Measurements from ENCODE around the gene CNTLN.

CNTLN gene, protein sequence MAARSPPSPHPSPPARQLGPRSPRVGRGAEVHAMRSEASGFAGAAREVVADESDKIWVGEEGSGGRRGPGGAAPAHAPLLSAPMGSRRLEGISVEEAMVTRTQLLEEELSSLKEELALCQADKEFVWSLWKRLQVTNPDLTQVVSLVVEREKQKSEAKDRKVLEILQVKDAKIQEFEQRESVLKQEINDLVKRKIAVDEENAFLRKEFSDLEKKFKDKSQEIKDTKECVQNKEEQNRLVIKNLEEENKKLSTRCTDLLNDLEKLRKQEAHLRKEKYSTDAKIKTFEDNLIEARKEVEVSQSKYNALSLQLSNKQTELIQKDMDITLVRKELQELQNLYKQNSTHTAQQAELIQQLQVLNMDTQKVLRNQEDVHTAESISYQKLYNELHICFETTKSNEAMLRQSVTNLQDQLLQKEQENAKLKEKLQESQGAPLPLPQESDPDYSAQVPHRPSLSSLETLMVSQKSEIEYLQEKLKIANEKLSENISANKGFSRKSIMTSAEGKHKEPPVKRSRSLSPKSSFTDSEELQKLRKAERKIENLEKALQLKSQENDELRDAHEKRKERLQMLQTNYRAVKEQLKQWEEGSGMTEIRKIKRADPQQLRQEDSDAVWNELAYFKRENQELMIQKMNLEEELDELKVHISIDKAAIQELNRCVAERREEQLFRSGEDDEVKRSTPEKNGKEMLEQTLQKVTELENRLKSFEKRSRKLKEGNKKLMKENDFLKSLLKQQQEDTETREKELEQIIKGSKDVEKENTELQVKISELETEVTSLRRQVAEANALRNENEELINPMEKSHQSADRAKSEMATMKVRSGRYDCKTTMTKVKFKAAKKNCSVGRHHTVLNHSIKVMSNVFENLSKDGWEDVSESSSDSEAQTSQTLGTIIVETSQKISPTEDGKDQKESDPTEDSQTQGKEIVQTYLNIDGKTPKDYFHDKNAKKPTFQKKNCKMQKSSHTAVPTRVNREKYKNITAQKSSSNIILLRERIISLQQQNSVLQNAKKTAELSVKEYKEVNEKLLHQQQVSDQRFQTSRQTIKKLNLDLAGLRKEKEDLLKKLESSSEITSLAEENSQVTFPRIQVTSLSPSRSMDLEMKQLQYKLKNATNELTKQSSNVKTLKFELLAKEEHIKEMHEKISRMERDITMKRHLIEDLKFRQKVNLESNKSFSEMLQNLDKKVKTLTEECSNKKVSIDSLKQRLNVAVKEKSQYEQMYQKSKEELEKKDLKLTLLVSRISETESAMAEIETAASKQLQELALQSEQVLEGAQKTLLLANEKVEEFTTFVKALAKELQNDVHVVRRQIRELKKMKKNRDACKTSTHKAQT (N-terminal part only)

DNA sequence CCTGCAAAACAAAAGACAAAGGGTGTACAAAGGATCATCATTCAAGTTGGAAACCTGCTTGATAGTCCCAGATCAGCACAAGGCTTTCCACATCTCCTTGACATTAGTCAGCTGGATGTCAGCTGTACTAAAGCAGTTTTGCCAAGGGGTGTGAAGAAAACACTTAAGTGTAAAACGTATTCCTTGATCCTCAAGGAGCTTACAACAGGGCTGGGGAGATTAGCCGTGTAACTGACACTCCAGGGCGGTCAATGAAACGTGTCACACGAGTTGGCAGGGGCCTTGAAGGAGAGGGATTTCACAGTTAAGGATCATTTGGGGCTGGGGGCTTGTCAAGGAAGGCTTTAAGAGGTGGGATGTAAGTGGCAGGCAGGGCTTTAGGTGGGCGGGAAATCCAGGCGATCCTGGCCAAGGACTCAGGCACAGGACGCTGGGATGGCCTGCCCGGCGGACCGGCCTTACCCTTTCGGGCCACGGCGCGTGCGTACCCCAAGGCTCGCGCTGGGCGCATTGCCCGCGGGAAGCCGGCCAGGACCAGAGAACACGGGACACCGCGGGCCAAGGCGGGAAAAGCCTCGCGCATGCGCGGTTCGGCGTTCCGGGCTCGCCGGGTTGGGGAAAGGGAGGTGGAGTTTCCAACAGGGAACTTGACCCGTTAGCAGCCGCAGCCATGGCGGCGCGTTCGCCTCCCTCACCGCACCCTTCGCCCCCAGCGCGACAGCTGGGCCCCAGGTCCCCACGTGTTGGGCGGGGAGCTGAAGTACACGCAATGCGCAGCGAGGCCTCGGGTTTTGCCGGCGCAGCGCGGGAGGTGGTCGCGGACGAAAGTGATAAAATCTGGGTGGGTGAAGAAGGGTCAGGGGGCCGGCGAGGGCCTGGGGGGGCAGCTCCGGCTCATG lies at the start of gene CNTLN:
CNTLN (plus strand) TSS at position 645 of the 899 bp plus-strand sequence; CDS start at position 671, 26 bp downstream.
- DNase-seq, result peak; percentile 43
- Mint-ChIP-seq H3K36me3 (peaks cover 2% of the 10 kb centered on the region), H3K4me1 (peaks cover 12% of the 10 kb centered on the region), H3K27ac (peak within 1 kb of the TSS; percentile 72), H3K4me3 (peak within 1 kb of the TSS; percentile 75), H3K27me3 (peaks cover 28% of the 10 kb centered on the region), H3K9me3 (peaks cover 4% of the 10 kb centered on the region)
- CTCF ChIA-PET, result no interaction called here

DNA sequence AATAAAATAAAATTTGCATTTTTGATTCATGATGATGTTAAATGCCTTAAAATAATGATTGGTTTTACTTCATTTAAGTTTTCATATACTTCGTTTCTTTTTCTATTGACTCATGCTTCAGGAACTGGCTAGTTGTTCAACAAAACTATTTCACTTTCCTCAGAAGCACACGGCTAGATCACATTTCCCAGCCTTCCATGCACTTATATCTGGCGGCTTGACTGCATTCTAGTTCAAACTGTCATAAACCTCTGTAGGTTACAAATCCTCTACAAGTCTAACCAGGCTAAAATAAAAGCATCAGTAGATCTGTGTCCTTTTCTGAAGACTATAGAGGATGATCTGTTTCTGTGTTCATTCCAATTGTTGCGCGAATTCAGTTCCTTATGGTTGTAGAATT lies 46.3 kb upstream of the CNTLN start:
- no peak overlapping the region for H3K27ac Mint-ChIP-seq
- no peaks in the 10 kb centered on the region for H3K27me3 Mint-ChIP-seq
- CTCF ChIA-PET, result no interaction called here

DNA sequence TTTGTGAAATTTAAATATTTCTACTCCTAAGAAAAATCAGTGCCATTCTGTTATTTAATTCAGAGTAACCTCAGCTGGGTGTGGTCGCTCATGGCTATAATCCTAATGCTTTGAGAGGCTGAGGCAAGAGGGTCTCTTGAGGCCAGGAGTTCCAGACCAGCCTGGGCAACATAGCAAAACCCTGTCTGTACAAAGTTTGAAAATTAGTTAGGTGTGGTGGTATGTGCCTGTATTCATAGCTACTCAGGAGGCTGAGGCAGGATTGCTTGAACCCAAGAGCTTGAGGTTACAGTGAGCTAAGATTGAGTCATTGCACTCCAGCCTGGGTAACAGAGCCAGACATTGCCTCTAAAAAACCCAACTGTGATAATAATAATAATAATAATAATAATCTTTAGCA lies 44.8 kb upstream of the CNTLN start:
- Mint-ChIP-seq H3K4me3 (no peak overlapping the region), H3K9me3 (no peaks in the 10 kb centered on the region), H3K27ac (no peak overlapping the region), H3K36me3 (no peaks in the 10 kb centered on the region), H3K4me1 (no peaks in the 10 kb centered on the region), H3K27me3 (no peaks in the 10 kb centered on the region)
- CTCF ChIA-PET, result no interaction called here
- no peak for DNase-seq

More for the DNA sequence above, 46.3 kb upstream of the CNTLN start:
- Mint-ChIP-seq H3K36me3 (no peaks in the 10 kb centered on the region), H3K4me3 (no peak overlapping the region), H3K9me3 (no peaks in the 10 kb centered on the region), H3K4me1 (no peaks in the 10 kb centered on the region)
- DNase-seq, result no peak

DNA sequence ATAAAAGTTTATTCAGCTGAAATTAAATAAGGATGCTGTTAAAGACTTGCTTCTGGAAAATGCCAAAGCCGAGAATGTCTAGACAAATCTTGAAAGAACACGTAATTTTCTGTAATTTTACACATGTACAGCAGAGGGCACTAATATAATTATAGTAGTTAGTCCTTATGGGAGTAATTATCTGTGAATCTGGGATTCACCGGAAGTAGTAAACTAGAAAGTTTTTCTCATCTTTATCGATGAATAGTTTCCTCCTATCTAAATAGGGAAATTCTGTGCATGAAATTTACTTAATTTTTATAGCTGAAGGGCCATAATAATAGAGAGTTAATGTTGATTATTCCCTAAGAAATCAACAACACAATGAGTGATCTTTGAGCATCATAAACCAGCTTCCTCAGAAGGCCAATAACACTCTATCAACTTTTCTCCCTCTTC lies 18.4 kb upstream of the CNTLN start:
- H3K36me3 Mint-ChIP-seq, result no peaks in the 10 kb centered on the region
- CTCF ChIA-PET, result interaction anchor here (1.1 to 2.9 kb wide), 3 partner anchors 17 to 345 kb away, joined by 3 to 27 read pairs (median 3); no protein-coding TSS in a partner anchor
- no peak overlapping the region for H3K27ac Mint-ChIP-seq
- no peaks in the 10 kb centered on the region for H3K4me1 Mint-ChIP-seq
- no peak for DNase-seq
- H3K27me3 Mint-ChIP-seq, result no peaks in the 10 kb centered on the region
- H3K4me3 Mint-ChIP-seq, result no peak overlapping the region
- H3K9me3 Mint-ChIP-seq, result no peaks in the 10 kb centered on the region

DNA sequence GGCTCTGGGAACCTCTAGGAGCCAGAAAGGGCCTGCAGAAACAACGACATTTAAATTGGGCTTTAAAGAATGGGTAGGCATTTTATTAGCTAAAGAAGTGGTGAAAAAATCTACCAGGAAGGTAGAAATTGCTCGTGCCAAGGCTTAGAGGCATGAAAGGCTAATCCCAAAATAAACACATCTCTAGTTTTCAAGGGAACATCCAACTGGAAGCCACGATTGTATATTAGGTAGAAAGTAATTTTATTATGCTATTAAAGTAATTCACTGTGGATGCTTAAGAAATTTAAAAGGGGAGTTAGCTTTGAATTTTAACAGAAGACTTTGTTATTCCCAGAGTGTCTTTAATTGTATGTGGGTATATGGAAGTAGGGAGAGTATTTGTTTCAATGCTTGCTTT lies 17.5 kb upstream of the CNTLN start:
- no peaks in the 10 kb centered on the region for H3K36me3 Mint-ChIP-seq
- CTCF ChIA-PET, result interaction anchor here (1.1 to 2.9 kb wide), 3 partner anchors 16 to 352 kb away, joined by 3 to 27 read pairs (median 3); no protein-coding TSS in a partner anchor
- H3K9me3 Mint-ChIP-seq, result peaks cover 2% of the 10 kb centered on the region
- H3K27ac Mint-ChIP-seq, result no peak overlapping the region
- H3K4me1 Mint-ChIP-seq, result no peaks in the 10 kb centered on the region
- H3K4me3 Mint-ChIP-seq, result no peak overlapping the region
- no peaks in the 10 kb centered on the region for H3K27me3 Mint-ChIP-seq
- DNase-seq, result no peak

DNA sequence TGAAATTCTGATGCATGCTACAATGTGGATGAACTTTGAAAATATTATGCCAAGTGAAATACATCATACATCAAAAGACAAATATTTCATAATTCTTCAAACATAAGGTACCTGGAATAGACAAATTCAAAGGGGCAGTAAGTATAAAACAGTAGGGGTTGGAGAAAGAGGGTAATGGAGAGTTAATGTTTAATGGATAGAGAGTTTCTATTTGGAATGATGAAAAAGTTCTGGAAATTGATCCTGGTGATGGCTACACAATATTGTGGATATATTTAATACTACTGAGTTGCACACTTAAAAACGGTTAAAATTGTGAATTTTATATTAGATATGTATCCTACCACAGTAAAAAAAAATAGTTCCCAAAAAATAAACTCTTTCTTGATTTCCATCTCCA lies 14.6 kb upstream of the CNTLN start:
- no peak overlapping the region for H3K27ac Mint-ChIP-seq
- H3K9me3 Mint-ChIP-seq, result peaks cover 2% of the 10 kb centered on the region
- DNase-seq, result no peak
- no peaks in the 10 kb centered on the region for H3K4me1 Mint-ChIP-seq
- no peak overlapping the region for H3K4me3 Mint-ChIP-seq
- H3K27me3 Mint-ChIP-seq, result no peaks in the 10 kb centered on the region
- H3K36me3 Mint-ChIP-seq, result no peaks in the 10 kb centered on the region
- CTCF ChIA-PET, result no interaction called here

DNA sequence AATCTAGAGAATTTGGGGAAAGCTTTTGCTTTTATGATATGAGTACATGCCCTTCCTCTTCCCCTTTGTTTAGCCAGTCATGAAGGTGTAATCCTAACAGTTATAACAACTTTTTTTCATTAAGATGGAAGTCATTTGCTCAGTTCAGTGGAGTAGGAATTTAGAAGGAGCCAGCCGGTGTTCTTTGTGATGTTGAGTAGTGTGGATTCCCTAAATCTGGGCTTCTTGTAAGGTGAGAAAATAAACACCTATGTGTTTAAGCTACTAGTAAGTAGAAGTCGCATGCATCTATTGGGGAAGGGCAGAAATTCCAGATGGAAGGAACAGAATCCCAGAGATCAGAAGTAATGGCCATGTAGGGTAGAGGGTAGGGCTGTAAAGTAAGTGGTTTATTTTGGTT lies 13.6 kb upstream of the CNTLN start:
- Mint-ChIP-seq H3K4me1 (no peaks in the 10 kb centered on the region), H3K36me3 (no peaks in the 10 kb centered on the region), H3K27me3 (no peaks in the 10 kb centered on the region), H3K27ac (no peak overlapping the region), H3K9me3 (peaks cover 7% of the 10 kb centered on the region), H3K4me3 (no peak overlapping the region)
- DNase-seq, result no peak
- CTCF ChIA-PET, result no interaction called here

DNA sequence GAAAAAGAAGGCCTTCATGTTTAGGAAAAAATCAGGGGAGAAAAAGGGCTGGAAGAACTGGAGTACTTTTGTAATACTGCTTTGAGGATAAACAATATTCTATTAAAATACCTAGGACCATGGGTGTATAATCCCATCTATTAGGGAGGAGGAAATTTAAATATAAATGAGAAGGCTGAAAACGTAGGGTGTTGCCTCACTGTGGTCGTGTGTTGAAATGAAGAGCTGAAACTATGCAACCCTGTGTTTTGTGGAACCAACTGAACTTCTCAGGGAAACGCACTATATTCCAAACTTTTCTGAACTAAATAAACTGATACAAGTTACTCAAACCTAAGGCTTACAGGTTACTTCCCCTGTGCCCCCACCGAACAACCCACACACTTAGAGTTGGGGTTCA lies 4.5 kb upstream of the CNTLN start:
- Mint-ChIP-seq H3K4me1 (peaks cover 8% of the 10 kb centered on the region), H3K36me3 (peaks cover 2% of the 10 kb centered on the region), H3K4me3 (no peak overlapping the region), H3K27ac (no peak overlapping the region), H3K27me3 (peaks cover 16% of the 10 kb centered on the region), H3K9me3 (peaks cover 9% of the 10 kb centered on the region)
- CTCF ChIA-PET, result no interaction called here
- no peak for DNase-seq

DNA sequence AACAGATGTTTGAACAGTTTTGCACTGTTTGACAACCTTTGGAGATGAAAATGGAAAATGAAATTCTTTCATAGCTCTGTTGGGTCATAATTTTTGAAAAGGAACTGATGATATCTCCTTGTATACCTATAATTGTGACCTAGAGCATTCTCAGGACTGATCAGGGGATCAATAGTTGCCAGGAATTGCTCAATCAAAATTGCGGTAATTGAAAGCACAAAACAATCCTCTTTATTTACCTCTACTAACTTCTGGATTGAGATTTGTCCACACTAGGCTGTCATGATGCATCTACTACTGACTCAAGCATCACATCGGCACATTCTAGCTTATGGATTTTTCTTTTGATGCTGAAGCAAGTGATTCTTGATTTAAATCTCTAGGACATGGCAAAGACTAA lies 4.1 kb upstream of the CNTLN start:
- H3K27ac Mint-ChIP-seq, result no peak overlapping the region
- DNase-seq, result no peak
- CTCF ChIA-PET, result no interaction called here

DNA sequence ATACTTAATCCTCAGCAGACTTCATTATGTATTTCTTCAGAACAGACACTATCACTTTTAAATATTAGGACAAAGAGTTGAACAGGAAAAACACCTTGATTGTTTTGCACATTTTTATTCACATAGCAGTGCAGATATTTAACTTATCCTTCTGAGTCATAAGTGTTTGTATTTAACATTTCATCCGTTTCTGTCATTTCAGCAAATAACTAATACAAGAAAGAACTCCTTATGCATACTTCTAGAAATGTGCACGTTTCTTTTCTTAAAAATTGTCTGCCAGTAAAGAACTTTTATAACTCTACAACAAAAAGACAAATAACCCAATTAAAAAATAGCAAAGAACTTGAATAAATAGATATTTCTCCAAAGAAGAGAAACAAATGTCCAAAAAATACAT lies 3.3 kb upstream of the CNTLN start:
- peaks cover 4% of the 10 kb centered on the region for H3K9me3 Mint-ChIP-seq
- no peak overlapping the region for H3K27ac Mint-ChIP-seq
- peaks cover 28% of the 10 kb centered on the region for H3K27me3 Mint-ChIP-seq
- CTCF ChIA-PET, result no interaction called here
- peaks cover 2% of the 10 kb centered on the region for H3K36me3 Mint-ChIP-seq
- peaks cover 10% of the 10 kb centered on the region for H3K4me1 Mint-ChIP-seq
- DNase-seq, result no peak
- H3K4me3 Mint-ChIP-seq, result no peak overlapping the region

More for the DNA sequence above, 4.1 kb upstream of the CNTLN start:
- Mint-ChIP-seq H3K4me3 (no peak overlapping the region), H3K36me3 (peaks cover 2% of the 10 kb centered on the region), H3K27me3 (peaks cover 20% of the 10 kb centered on the region), H3K9me3 (peaks cover 8% of the 10 kb centered on the region), H3K4me1 (peaks cover 10% of the 10 kb centered on the region)

DNA sequence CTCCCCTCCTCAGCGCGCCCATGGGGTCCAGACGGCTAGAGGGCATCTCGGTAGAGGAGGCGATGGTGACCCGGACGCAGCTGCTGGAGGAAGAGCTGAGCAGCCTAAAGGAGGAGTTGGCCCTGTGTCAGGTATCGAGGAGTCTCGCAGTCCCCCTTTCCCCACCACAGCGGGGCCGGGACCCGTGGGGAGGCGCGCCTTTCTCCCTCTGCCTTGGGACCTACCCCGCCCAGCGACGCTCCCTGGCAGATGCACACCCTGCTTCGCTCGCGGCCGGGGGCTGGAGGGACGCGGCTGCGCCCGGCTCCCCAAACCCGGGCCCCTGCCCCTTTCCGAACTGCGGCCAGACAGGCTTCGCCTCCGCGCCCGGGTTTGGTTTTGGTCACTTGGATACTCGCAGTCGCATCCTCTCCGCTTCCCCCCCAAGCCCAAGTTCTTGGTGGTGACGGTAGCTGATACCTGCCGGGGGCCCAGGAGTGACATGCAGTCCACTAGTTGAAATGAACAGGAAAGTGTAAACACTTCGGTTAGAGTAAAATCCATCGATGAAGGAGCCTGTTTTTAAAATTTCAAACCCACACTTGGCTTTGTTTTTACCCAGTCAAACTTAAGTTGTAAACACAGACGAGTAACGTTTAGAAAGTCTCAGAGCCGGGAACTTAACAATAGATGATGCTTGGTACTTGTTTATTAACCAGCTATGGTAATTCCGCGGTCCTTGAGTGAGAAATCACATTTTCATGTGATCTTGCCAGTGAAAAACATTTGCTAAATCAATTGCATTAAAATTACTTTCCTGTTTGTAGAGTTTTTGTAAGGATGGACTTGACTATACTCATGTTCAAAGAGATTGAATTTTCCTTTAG lies 688 bp downstream of the CNTLN start:
- CTCF ChIA-PET, result no interaction called here
- H3K36me3 Mint-ChIP-seq, result peaks cover 2% of the 10 kb centered on the region
- DNase-seq, result no peak
- peaks cover 12% of the 10 kb centered on the region for H3K4me1 Mint-ChIP-seq
- H3K27me3 Mint-ChIP-seq, result peaks cover 28% of the 10 kb centered on the region
- no peak overlapping the region for H3K27ac Mint-ChIP-seq
- peaks cover 2% of the 10 kb centered on the region for H3K9me3 Mint-ChIP-seq
- H3K4me3 Mint-ChIP-seq, result peak overlapping the region; percentile 75

DNA sequence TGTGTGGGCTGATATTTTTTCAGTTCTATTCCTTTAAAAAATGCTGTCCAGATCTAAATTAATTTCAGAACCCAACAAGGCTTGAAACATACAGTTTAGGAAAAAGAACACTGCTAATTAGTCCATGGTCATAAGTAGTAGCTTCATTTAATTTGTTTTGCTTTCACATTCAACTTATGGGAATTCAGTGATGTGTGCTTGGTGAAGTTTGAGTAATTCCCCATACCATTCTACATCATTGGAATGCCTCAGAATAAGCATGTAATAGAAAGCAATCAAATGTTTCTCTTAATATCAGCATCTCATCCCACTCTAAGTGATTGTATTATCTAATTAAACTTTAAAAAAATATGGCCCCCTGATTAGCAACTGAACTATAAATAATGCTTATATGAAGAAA lies 2.7 kb downstream of the CNTLN start:
- peaks cover 28% of the 10 kb centered on the region for H3K27me3 Mint-ChIP-seq
- H3K4me3 Mint-ChIP-seq, result no peak overlapping the region
- H3K4me1 Mint-ChIP-seq, result peaks cover 12% of the 10 kb centered on the region
- peaks cover 7% of the 10 kb centered on the region for H3K9me3 Mint-ChIP-seq
- no peak overlapping the region for H3K27ac Mint-ChIP-seq
- H3K36me3 Mint-ChIP-seq, result peaks cover 2% of the 10 kb centered on the region
- no peak for DNase-seq
- CTCF ChIA-PET, result no interaction called here
